Kidney (tissue), 14 donors: ENCODE results near the gene CEACAM16. TPM values are rescaled to one million over a fixed set of nuclear protein-coding genes. Genes with fewer than 3 reads are reported as not detected.
"Not testable (repeated sequence)": the region's sequence is repeated elsewhere in the genome, so short reads cannot be mapped to it uniquely, and the experiment has no call there.

Experiments
- DNase-seq, 5 donors: peaks; one replicate each; pipeline ENCODE4 v3.0.0-alpha.2; 2013 to 2020
- FAIRE-seq: peaks from 2 replicates; lab custom pipeline; 2012; peaks lifted over from hg19 to GRCh38; lab: Jason Lieb, UNC
- H3K27ac ChIP-seq, 2 donors: one replicate each; pipeline ENCODE4 v1.7.0; 2013; ENCODE audit warnings: low read depth in 2 of 2, low read length in 2 of 2, inconsistent platforms in 1 of 2
- H3K27me3 ChIP-seq: one replicate; pipeline ENCODE4 v1.7.1; 2013; ENCODE audit warnings: low read length, inconsistent platforms; ENCODE audit not compliant: control insufficient read depth, insufficient read depth
- H3K36me3 ChIP-seq, 3 donors: one replicate each; pipeline versions ENCODE4 v1.7.0 to v1.7.1; 2013; ENCODE audit warnings: low read length in 3 of 3, control low read depth in 1 of 3, inconsistent platforms in 1 of 3; ENCODE audit not compliant: insufficient read depth in 3 of 3, control insufficient read depth in 2 of 3
- H3K4me1 ChIP-seq, 3 donors: one replicate each; pipeline versions ENCODE4 v1.7.0 to v1.7.1; 2013; ENCODE audit warnings: low read length in 3 of 3, inconsistent platforms in 1 of 3, low read depth in 1 of 3; ENCODE audit not compliant: control insufficient read depth in 2 of 3, insufficient read depth in 2 of 3
- H3K4me3 ChIP-seq, 3 donors: one replicate each; pipeline versions ENCODE4 v1.7.0 to v1.8.1; 2013; ENCODE audit warnings: low read length in 3 of 3, control low read depth in 1 of 3, inconsistent platforms in 1 of 3
- H3K9ac ChIP-seq, 3 donors: one replicate each; pipeline versions ENCODE4 v1.7.0 to v1.7.1; 2013; ENCODE audit warnings: low read length in 3 of 3, control low read depth in 1 of 3, inconsistent platforms in 1 of 3
- H3K9me3 ChIP-seq, 3 donors: one replicate each; pipeline versions ENCODE4 v1.7.0 to v1.7.1; 2013; ENCODE audit warnings: low read length in 3 of 3, control low read depth in 1 of 3, inconsistent platforms in 1 of 3; ENCODE audit not compliant: control insufficient read depth in 2 of 3, insufficient read depth in 1 of 3
- intact Hi-C: fragments of 100-400 bp; cut with DNase I; formaldehyde crosslinking; loops from one replicate; pipeline ENCODE4 v1.11.1; 2022
- polyA plus RNA-seq: library from polyadenylated mRNA; stranded (reverse); fragments of 350-450 nt; fragmentation: Illumina TruSeq; extraction: RNeasy Lipid Tissue Mini Kit (QIAGEN cat#74804); gene quantifications from one replicate; pipeline ENCODE4 v1.2.3, GENCODE V29; 2014; ENCODE audit warnings: low read depth, low replicate concordance; ENCODE audit not compliant: insufficient read depth
- total RNA-seq: library from RNA; stranded (reverse); fragmentation: NEBNext Ultra II Directional; extraction: Animal tissue kit (Norgen Biotek cat#: 25700); gene quantifications from one replicate; pipeline ENCODE4 v1.2.1, GENCODE V29; 2021
- TF ChIP-seq, protein P1 (sequence below): IDR thresholded peaks from 3 replicates; pipeline ENCODE4 v1.5.1; 2012; ENCODE audit warnings: mild to moderate bottlenecking, moderate library complexity, borderline replicate concordance; ENCODE audit not compliant: insufficient read depth; ENCODE audit errors: extremely low read depth
- donor health status: control.
- donor health status: control.
- donor health status: control.
- donor health status: control.
- donor health status: control.
- donor health status: DM: yes; HTN: yes; CAD: no.
- donor health status: Normal renal cell carcinoma (clear cell type).

CEACAM16 gene
- total and polyA plus RNA-seq, 2 donors from 2014 or later, result not detected

DNA sequence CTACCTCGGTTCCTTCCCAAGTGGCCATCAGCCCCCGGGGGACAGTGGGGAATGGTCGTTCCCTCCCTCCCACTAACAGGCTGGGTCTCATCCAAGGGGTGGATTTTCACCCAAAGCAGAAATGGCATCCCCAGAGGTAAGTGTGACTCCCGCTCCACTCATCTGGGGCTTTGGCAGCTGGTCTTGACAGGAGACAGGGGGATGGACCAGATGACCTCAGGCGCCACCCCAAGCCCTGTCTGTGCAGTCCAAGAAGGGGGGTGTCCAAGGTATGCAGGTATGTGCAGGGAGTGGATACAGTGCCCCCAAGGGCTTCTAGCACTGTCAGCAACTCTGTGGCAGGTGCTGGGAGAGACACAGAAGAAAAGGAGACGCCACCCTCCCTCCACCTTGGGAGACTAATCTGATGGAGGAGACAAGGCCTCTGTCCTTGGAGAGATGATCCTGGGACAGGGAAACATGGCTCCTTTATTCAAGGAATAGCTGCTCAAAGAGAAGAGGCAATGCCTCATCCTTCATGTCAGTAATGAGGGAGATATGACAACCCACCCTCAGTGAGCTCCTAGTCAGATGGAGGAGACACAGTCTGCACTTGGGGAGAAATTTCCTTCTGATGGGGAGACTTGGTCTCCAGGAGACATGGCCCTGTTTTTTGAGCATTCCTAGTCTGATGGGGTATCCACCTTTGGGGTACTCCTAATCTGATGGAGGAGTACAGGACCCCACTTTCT lies 7.7 kb downstream of the CEACAM16 start:
- Histone ChIP-seq H3K27ac (no peak overlapping the region), H3K36me3 (no peaks in the 10 kb centered on the region), H3K9ac (no peak overlapping the region), H3K9me3 (no peaks in the 10 kb centered on the region), H3K4me1 (no peaks in the 10 kb centered on the region), H3K27me3 (no peaks in the 10 kb centered on the region), H3K4me3 (no peak overlapping the region)
- TF ChIP-seq, protein P1, sequence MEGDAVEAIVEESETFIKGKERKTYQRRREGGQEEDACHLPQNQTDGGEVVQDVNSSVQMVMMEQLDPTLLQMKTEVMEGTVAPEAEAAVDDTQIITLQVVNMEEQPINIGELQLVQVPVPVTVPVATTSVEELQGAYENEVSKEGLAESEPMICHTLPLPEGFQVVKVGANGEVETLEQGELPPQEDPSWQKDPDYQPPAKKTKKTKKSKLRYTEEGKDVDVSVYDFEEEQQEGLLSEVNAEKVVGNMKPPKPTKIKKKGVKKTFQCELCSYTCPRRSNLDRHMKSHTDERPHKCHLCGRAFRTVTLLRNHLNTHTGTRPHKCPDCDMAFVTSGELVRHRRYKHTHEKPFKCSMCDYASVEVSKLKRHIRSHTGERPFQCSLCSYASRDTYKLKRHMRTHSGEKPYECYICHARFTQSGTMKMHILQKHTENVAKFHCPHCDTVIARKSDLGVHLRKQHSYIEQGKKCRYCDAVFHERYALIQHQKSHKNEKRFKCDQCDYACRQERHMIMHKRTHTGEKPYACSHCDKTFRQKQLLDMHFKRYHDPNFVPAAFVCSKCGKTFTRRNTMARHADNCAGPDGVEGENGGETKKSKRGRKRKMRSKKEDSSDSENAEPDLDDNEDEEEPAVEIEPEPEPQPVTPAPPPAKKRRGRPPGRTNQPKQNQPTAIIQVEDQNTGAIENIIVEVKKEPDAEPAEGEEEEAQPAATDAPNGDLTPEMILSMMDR, result no peak
- intact Hi-C loops, result no loop called here
- no peak for FAIRE-seq
- DNase-seq, result no peak

DNA sequence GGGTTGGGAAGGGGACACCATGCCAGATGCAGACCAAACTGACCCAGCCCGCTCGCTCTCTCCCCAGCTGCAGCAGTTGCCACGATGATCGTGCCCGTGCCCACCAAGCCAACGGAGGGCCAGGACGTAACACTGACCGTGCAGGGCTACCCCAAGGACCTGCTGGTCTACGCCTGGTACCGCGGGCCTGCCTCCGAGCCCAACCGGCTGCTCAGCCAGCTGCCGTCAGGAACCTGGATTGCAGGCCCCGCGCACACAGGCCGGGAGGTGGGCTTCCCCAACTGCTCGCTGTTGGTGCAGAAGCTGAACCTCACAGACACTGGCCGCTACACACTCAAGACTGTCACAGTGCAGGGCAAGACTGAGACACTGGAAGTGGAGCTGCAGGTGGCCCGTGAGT lies 8.8 kb downstream of the CEACAM16 start:
- DNase-seq, result no peak

DNA sequence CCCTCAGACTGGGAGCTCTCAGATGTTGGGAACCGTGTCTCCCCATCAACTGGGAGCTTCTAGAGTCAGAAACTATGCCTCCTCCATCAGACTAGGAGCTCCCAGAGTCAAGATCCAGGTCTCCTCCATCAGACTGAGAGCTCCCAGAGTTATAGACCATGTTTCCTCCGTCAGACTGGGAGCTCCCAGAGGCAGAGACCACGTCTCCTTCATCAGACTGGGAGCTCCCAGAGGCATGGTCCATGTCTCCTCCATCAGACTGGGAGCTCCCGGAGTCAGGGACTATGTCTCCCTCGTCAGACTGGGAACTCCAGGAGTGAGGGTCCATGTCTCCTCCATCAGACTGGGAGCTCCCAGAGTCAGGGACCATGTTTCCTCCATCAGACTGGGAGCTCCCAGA lies 10.0 kb downstream of the CEACAM16 start:
- Histone ChIP-seq H3K27ac (no peak overlapping the region), H3K4me3 (no peak overlapping the region), H3K36me3 (no peaks in the 10 kb centered on the region), H3K4me1 (no peaks in the 10 kb centered on the region), H3K9me3 (no peaks in the 10 kb centered on the region), H3K27me3 (no peaks in the 10 kb centered on the region), H3K9ac (no peak overlapping the region)
- FAIRE-seq (no peak), DNase-seq (no peak)
- intact Hi-C loops, result no loop called here
- TF ChIP-seq, protein P1, result no peak

More for the DNA sequence above, 8.8 kb downstream of the CEACAM16 start:
- H3K27me3 ChIP-seq, result no peaks in the 10 kb centered on the region
- H3K9me3 ChIP-seq, result no peaks in the 10 kb centered on the region
- TF ChIP-seq, protein P1, result no peak
- FAIRE-seq, result no peak
- H3K27ac ChIP-seq, result no peak overlapping the region
- intact Hi-C loops, result no loop called here
- H3K4me1 ChIP-seq, result no peaks in the 10 kb centered on the region
- H3K4me3 ChIP-seq, result no peak overlapping the region
- no peaks in the 10 kb centered on the region for H3K36me3 ChIP-seq
- no peak overlapping the region for H3K9ac ChIP-seq

DNA sequence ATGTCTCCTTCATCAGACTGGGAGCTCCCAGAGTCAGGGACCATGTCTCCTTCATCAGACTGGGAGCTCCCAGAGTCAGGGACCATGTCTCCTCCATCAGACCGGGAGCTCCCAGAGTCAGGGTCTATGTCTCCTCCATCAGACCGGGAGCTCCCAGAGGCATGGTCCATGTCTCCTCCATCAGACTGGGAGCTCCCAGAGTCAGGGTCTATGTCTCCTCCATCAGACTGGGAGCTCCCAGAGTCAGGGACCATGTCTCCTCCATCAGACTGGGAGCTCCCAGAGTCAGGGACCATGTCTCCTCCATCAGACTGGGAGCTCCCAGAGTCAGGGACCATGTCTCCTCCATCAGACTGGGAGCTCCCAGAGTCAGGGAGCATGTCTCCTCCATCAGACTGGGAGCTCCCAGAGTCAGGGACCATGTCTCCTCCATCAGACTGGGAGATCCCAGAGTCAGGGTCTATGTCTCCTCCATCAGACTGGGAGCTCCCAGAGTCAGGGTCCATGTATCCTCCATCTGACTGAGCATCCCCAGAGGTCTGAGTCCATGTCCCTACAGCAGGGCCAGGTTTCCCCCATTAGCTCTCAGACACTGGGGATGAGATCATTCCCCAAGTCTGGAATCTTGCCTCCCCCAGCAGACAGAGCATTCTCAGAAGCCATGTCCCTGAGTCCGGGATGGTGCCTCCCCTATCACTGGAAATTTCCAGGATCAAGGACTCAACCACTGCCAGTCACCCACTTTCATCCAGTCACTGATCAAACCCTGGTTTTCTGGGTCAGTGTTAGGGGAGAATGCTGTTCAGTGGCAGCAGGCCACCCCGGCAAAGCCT lies 10.7 kb downstream of the CEACAM16 start:
- intact Hi-C loops, FAIRE-seq, H3K27ac ChIP-seq, H3K27me3 ChIP-seq, H3K4me3 ChIP-seq, H3K4me1 ChIP-seq, H3K9me3 ChIP-seq, H3K9ac ChIP-seq, H3K36me3 ChIP-seq, DNase-seq: not testable (repeated sequence)
